Suprapubic skin (tissue), 4 donors: ENCODE measurements around the gene LRFN4. TPM values are rescaled to one million over a fixed set of nuclear protein-coding genes. Genes with fewer than 3 reads are reported as not detected.
"Not testable (repeated sequence)": the region's sequence is repeated elsewhere in the genome, so short reads cannot be mapped to it uniquely, and the experiment has no call there.

Source experiments
- DNase-seq, 2 donors: peaks; one replicate each; pipeline ENCODE4 v3.0.0-alpha.2; 2019; ENCODE audit warnings: low spot score in 2 of 2
- H3K27ac ChIP-seq: fragments of 200-600 bp; sonication (generic); one replicate; pipeline ENCODE4 v1.5.1; 2019
- H3K27me3 ChIP-seq: fragments of 200-600 bp; sonication (generic); one replicate; pipeline ENCODE4 v1.5.1; 2019
- H3K36me3 ChIP-seq: fragments of 200-600 bp; sonication (generic); one replicate; pipeline ENCODE4 v1.5.1; 2019
- H3K4me1 ChIP-seq: fragments of 200-600 bp; sonication (generic); one replicate; pipeline ENCODE4 v1.5.1; 2019
- H3K4me3 ChIP-seq: fragments of 200-600 bp; sonication (generic); one replicate; pipeline ENCODE4 v1.5.1; 2019; ENCODE audit warnings: mild to moderate bottlenecking
- H3K9me3 ChIP-seq: fragments of 200-600 bp; sonication (generic); one replicate; pipeline ENCODE4 v1.5.1; 2019
- EP300 ChIP-seq: sonication (generic); formaldehyde crosslinking; IDR thresholded peaks from one replicate; pipeline ENCODE4 v1.6.1; 2017; ENCODE audit warnings: antibody characterized with exemption
- POLR2A ChIP-seq, 2 donors: fragments of 450-650 bp; IDR thresholded peaks; one replicate each; pipeline ENCODE4 v1.6.1; 2017; ENCODE audit warnings: antibody characterized with exemption in 2 of 2, mild to moderate bottlenecking in 2 of 2, moderate library complexity in 2 of 2
- POLR2AphosphoS5 ChIP-seq, 3 donors: sonication (generic); formaldehyde crosslinking; IDR thresholded peaks; one replicate each; pipeline ENCODE4 v1.6.1; 2017; ENCODE audit warnings: antibody characterized with exemption in 3 of 3
- WGBS: methylation state at CpG from one replicate; pipeline ENCODE4 v1.1.5; 2018; 5-methylcytosine and 5-hydroxymethylcytosine counted together
- total RNA-seq, 4 donors: library from RNA; depleted of rRNA; stranded (reverse); fragments of >200 nt; gene quantifications; one replicate each; pipeline ENCODE4 v1.1.0, GENCODE V29; 2016
- TF ChIP-seq, protein P1 (sequence below), 2 donors: fragments of 200-600 bp in 1 of 2; fragments of 450-650 bp in 1 of 2; sonication (generic) in 1 of 2; IDR thresholded peaks; one replicate each; pipeline ENCODE4 v1.5.1; 2016 to 2019; ENCODE audit warnings: antibody characterized with exemption in 2 of 2, mild to moderate bottlenecking in 1 of 2, moderate library complexity in 1 of 2

LRFN4 gene
- total RNA-seq, 4 donors from 2014 or later: 6.0 to 8.5 (median 8.3) TPM

DNA sequence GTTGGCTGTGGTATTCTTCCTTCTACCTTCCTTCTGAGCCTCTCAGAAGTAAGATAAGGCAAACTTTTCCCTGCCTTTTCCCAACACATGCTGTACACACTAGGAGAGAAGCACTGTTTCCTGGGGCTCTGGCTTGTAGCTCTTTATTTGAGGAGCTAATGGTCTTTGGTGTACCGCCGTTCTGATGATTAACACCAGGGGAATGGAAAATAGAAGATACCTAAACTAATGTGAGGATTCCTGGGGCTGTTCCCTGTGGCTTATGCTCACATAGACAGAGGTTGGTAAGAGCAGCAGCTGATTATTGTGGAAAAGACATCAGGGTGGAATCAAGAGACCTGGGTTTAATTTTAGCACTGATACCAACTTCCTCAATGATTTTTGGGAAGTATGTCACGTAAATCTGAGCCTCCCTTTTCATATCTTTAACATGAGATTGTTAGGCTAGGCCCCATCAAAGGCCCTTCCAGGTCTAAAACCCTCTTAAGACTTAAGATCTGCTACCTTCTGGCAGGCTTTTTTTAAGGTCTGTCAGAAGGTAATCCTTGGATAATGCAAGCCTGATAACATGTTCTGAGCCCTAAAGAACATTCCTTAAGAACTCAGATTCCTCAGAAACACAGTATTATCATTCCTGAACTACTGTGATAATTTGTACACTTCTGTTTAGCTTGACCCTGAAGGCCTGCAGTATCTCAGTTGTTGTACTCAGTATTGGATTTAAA, 38.5 kb upstream of the LRFN4 start:
- Histone ChIP-seq H3K4me1 (no peaks in the 10 kb centered on the region), H3K27me3 (no peaks in the 10 kb centered on the region), H3K9me3 (no peaks in the 10 kb centered on the region), H3K4me3 (no peak overlapping the region), H3K36me3 (peaks cover 25% of the 10 kb centered on the region), H3K27ac (no peak overlapping the region)
- TF ChIP-seq POLR2AphosphoS5 (IDR thresholded peaks at IDR 0.05): no peak
- TF ChIP-seq POLR2A (IDR thresholded peaks at IDR 0.05): no peak
- no peak for TF ChIP-seq EP300
- TF ChIP-seq, protein P1, sequence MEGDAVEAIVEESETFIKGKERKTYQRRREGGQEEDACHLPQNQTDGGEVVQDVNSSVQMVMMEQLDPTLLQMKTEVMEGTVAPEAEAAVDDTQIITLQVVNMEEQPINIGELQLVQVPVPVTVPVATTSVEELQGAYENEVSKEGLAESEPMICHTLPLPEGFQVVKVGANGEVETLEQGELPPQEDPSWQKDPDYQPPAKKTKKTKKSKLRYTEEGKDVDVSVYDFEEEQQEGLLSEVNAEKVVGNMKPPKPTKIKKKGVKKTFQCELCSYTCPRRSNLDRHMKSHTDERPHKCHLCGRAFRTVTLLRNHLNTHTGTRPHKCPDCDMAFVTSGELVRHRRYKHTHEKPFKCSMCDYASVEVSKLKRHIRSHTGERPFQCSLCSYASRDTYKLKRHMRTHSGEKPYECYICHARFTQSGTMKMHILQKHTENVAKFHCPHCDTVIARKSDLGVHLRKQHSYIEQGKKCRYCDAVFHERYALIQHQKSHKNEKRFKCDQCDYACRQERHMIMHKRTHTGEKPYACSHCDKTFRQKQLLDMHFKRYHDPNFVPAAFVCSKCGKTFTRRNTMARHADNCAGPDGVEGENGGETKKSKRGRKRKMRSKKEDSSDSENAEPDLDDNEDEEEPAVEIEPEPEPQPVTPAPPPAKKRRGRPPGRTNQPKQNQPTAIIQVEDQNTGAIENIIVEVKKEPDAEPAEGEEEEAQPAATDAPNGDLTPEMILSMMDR (IDR thresholded peaks at IDR 0.05): no peak
- 84% methylated on average over 3 of the region's 3 CpGs for WGBS
- DNase-seq: no peak

DNA sequence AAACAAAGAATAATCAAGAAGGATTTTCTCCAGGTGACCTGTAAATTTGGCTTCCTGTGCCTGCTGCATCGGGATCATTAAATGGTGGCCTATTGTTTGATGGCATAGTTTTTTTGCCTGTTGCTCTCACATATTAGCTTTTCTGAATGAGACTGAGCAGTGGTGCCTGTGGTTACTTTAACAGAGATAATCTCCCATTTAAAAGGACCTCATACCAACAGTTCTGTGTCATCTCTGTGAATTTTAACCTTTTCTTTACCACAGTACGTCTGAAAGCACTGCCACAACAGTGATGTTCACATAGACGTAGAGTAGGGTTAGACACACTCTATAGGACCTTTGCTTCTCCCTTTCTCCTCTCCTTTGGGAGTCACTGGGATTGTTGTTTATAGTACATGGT, 36.5 kb upstream of the LRFN4 start:
- Histone ChIP-seq H3K27me3 (no peaks in the 10 kb centered on the region), H3K9me3 (no peaks in the 10 kb centered on the region), H3K36me3 (peaks cover 25% of the 10 kb centered on the region), H3K4me1 (no peaks in the 10 kb centered on the region), H3K4me3 (no peak overlapping the region), H3K27ac (no peak overlapping the region)
- 78% methylated on average over 3 of the region's 3 CpGs for WGBS
- DNase-seq: no peak
- TF ChIP-seq, protein P1 (IDR thresholded peaks at IDR 0.05): no peak
- TF ChIP-seq POLR2A (IDR thresholded peaks at IDR 0.05): no peak
- TF ChIP-seq EP300: no peak
- no peak for TF ChIP-seq POLR2AphosphoS5 (IDR thresholded peaks at IDR 0.05)

DNA sequence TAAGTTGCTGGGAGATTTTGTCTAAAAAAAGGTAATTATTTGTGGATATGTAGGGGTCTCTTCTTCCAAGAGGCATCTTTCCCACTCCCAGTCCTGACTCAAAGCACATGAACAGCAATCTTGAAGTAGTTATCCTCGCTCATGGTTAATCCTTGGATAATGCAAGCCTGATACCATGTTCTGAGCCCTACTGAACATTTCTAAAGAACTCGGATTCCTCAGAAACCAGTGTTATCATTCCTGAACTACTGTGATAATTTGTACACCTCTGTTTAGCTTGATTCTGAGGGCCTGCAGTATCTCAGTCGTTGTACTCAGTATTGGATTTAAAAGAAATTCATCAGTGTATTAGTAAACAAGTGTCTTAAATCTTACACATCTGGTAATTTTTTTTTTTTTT, 36.0 kb upstream of the LRFN4 start:
- no peak overlapping the region for H3K27ac ChIP-seq
- H3K4me3 ChIP-seq: no peak overlapping the region
- no peaks in the 10 kb centered on the region for H3K27me3 ChIP-seq
- 74% methylated on average over 3 of the region's 3 CpGs for WGBS
- TF ChIP-seq, protein P1 (IDR thresholded peaks at IDR 0.05): no peak
- TF ChIP-seq POLR2A (IDR thresholded peaks at IDR 0.05) (no peak), POLR2AphosphoS5 (IDR thresholded peaks at IDR 0.05) (no peak), EP300 (no peak)
- no peaks in the 10 kb centered on the region for H3K4me1 ChIP-seq
- no peaks in the 10 kb centered on the region for H3K9me3 ChIP-seq
- H3K36me3 ChIP-seq: peaks cover 25% of the 10 kb centered on the region
- DNase-seq: no peak

DNA sequence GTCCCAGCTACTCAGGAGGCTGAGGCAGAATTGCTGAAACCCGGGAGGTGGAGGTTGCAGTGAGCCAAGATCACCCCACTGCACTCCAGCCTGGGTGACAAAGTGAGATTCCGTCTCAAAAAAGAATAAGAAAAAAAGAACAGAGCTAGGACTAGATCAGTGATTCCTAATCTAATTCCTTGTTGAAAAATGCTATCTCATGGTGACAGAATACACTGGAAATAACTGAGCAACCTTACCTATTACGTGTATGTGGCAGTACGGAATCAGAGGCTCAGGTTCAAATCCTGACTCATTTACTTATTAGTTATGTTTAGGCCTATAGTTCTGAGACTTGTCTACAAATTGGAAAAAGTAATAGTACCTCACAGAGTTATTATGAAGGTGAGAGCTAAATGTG, 33.2 kb upstream of the LRFN4 start:
- H3K9me3 ChIP-seq: no peaks in the 10 kb centered on the region
- TF ChIP-seq, protein P1 (IDR thresholded peaks at IDR 0.05): no peak
- TF ChIP-seq POLR2A (IDR thresholded peaks at IDR 0.05): no peak
- TF ChIP-seq EP300: no peak
- no peak for TF ChIP-seq POLR2AphosphoS5 (IDR thresholded peaks at IDR 0.05)
- H3K4me1 ChIP-seq: no peaks in the 10 kb centered on the region
- no peak overlapping the region for H3K4me3 ChIP-seq
- no peak for DNase-seq
- H3K27me3 ChIP-seq: no peaks in the 10 kb centered on the region
- no peak overlapping the region for H3K27ac ChIP-seq
- 98% methylated on average over 4 of the region's 4 CpGs for WGBS
- H3K36me3 ChIP-seq: peaks cover 15% of the 10 kb centered on the region

DNA sequence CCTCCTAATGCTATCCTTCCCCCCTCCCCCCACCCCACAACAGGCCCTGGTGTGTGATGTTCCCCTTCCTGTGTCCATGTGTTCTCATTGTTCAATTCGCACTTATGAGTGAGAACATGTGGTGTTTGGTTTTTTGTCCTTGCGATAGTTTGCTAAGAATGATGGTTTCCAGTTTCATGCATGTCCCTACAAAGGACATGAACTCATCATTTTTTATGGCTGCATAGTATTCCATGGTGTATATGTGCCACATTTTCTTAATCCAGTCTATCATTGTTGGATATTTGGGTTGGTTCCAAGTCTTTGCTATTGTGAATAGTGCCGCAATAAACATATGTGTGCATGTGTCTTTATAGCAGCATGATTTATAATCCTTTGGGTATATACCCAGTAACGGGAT, 32.3 kb upstream of the LRFN4 start:
- not testable (repeated sequence) for H3K4me1 ChIP-seq, DNase-seq, H3K27me3 ChIP-seq, H3K4me3 ChIP-seq, H3K9me3 ChIP-seq, H3K27ac ChIP-seq
- 96% methylated on average over 3 of the region's 4 CpGs for WGBS
- H3K36me3 ChIP-seq: peaks cover 19% of the 10 kb centered on the region

DNA sequence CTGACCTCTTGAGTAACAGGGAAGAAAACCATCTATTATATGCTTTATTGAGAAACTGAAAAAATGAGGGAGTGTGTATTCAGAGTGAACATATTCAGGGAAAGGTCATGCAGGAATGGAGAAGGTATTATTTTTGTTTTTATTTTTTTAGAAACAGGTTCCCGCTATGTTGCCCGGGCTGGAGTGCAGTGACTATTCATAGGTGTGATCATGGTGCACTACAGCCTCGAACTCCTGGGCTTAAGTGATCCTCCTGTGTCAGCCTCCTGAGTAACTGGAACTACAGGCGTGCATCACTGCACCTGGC, 22.4 kb upstream of the LRFN4 start:
- DNase-seq: no peak
- TF ChIP-seq POLR2AphosphoS5 (IDR thresholded peaks at IDR 0.05) (no peak), EP300 (no peak)
- TF ChIP-seq, protein P1 (IDR thresholded peaks at IDR 0.05): peak in 1 of 2 donors; percentile 3
- 58% methylated on average over 4 of the region's 4 CpGs for WGBS
- peaks cover 8% of the 10 kb centered on the region for H3K4me1 ChIP-seq
- H3K9me3 ChIP-seq: no peaks in the 10 kb centered on the region
- no peak overlapping the region for H3K27ac ChIP-seq
- peaks cover 28% of the 10 kb centered on the region for H3K36me3 ChIP-seq
- no peak overlapping the region for H3K4me3 ChIP-seq
- no peaks in the 10 kb centered on the region for H3K27me3 ChIP-seq
